Tibial nerve (tissue), 4 donors: ENCODE data around the gene SLC24A3. TPM values are rescaled to one million over a fixed set of nuclear protein-coding genes. Genes with fewer than 3 reads are reported as not detected.

ENCODE experiments used
- DNase-seq, 2 donors: peaks; one replicate each; pipeline ENCODE4 v3.0.0-alpha.2; 2019; ENCODE audit warnings: low spot score in 2 of 2
- H3K27ac ChIP-seq, 4 donors: fragments of 200-600 bp; sonication (generic) in 3 of 4; one replicate each; pipeline ENCODE4 v1.5.1; 2017 to 2019; ENCODE audit warnings: mild to moderate bottlenecking in 1 of 4
- H3K27me3 ChIP-seq, 2 donors: fragments of 200-600 bp; sonication (generic) in 1 of 2; one replicate each; pipeline versions ENCODE4 v1.5.1 to v1.6.0; 2017 to 2019
- H3K36me3 ChIP-seq, 3 donors: fragments of 200-600 bp; sonication (generic); one replicate each; pipeline ENCODE4 v1.5.1; 2018 to 2019
- H3K4me1 ChIP-seq, 4 donors: fragments of 200-600 bp; sonication (generic) in 3 of 4; one replicate each; pipeline ENCODE4 v1.5.1; 2017 to 2019
- H3K4me3 ChIP-seq, 4 donors: fragments of 200-600 bp; sonication (generic) in 3 of 4; one replicate each; pipeline ENCODE4 v1.5.1; 2017 to 2019; ENCODE audit warnings: mild to moderate bottlenecking in 1 of 4, moderate library complexity in 1 of 4
- H3K9me3 ChIP-seq, 4 donors: fragments of 200-600 bp; sonication (generic) in 3 of 4; one replicate each; pipeline ENCODE4 v1.5.1; 2017 to 2019
- CTCF ChIP-seq, 5 experiments: fragments of 200-600 bp in 3 of 5; fragments of 450-650 bp in 2 of 5; sonication (generic) in 3 of 5; IDR thresholded peaks; one replicate each; pipeline ENCODE4 v1.5.1; 2016 to 2019; ENCODE audit warnings: antibody characterized with exemption in 5 of 5, mild to moderate bottlenecking in 3 of 5, moderate library complexity in 2 of 5
- EP300 ChIP-seq, 2 donors: sonication (generic); formaldehyde crosslinking; IDR thresholded peaks; one replicate each; pipeline ENCODE4 v1.6.1; 2017; ENCODE audit warnings: antibody characterized with exemption in 2 of 2, mild to moderate bottlenecking in 1 of 2
- POLR2A ChIP-seq, 2 donors: fragments of 450-650 bp; IDR thresholded peaks; one replicate each; pipeline ENCODE4 v1.6.1; 2017; ENCODE audit warnings: antibody characterized with exemption in 2 of 2, mild to moderate bottlenecking in 2 of 2, moderate library complexity in 2 of 2
- WGBS, 2 donors: methylation state at CpG; one replicate each; pipeline ENCODE4 v1.1.5; 2018; 5-methylcytosine and 5-hydroxymethylcytosine counted together
- total RNA-seq, 4 donors: library from RNA; depleted of rRNA; stranded (reverse); fragments of >200 nt; gene quantifications; one replicate each; pipeline ENCODE4 v1.1.0, GENCODE V29; 2016

SLC24A3 gene
- total RNA-seq, 4 donors from 2014 or later, result 1.3 to 4.0 (median 2.7) TPM

DNA sequence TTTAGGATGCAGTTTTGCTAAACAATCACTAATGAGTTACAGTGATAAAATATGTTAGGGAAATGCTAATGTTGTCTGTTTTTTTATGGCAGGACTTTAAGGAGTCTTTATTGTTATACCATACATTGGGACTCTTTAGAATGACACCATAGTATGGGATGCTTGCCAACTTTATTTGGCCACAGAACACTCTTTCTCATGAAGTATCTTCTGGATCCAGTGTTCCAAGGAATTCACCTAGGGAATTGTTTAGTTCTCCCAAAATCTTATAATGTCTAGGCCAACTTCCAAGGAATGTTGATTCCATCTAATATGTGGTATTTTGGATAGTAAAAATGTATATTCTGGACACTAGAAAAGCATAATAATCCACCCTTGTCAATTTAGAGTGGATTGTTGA lies 548.9 kb downstream of the SLC24A3 start:
- Histone ChIP-seq H3K27ac (peak overlapping the region in 1 of 4 donors; percentile 93), H3K9me3 (no peaks in the 10 kb centered on the region), H3K27me3 (no peaks in the 10 kb centered on the region), H3K4me1 (peaks cover 0 to 40% (median 13%) of the 10 kb centered on the region in 4 donors), H3K36me3 (peaks cover 0 to 9% (median 0%) of the 10 kb centered on the region in 3 donors), H3K4me3 (no peak overlapping the region)
- DNase-seq, result no peak
- TF ChIP-seq EP300 (IDR thresholded peaks at IDR 0.05) (no peak), POLR2A (IDR thresholded peaks at IDR 0.05) (no peak), CTCF (IDR thresholded peaks at IDR 0.05) (no peak)

DNA sequence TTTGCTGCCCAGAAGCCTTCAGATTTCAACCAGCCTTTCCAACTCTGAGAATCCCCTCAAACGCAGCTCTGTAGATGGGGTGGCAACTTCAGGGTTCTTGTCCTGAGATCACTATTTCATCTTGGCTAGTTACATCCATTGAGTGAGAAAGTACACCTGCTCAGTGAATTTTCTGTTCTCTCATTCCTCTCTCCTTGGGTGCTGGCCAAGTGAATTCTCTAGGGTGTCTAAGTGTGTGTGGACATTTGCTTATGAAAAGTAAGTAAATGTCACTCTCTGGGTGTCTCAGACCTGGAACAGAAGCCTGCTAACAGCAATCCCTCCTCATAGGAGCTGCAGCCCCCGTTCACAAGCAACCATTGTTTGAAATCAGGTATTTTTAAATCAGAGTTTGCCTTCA lies 549.4 kb downstream of the SLC24A3 start:
- H3K27me3 ChIP-seq, result no peaks in the 10 kb centered on the region
- peaks cover 0 to 9% (median 0%) of the 10 kb centered on the region in 3 donors for H3K36me3 ChIP-seq
- H3K4me1 ChIP-seq, result peaks cover 0 to 36% (median 11%) of the 10 kb centered on the region in 4 donors
- no peak overlapping the region for H3K27ac ChIP-seq
- WGBS, 2 donors, result 60 to 65% methylated on average over 2 of the region's 2 CpGs
- no peak for TF ChIP-seq EP300 (IDR thresholded peaks at IDR 0.05)
- TF ChIP-seq POLR2A (IDR thresholded peaks at IDR 0.05), result no peak
- TF ChIP-seq CTCF (IDR thresholded peaks at IDR 0.05), result no peak
- H3K4me3 ChIP-seq, result no peak overlapping the region
- no peak for DNase-seq
- H3K9me3 ChIP-seq, result no peaks in the 10 kb centered on the region

GRCh38 chr20:19764207-19764606 lies 551.8 kb downstream of the SLC24A3 start:
- WGBS, 2 donors, result 68 to 70% methylated on average over 8 of the region's 8 CpGs
- no peak overlapping the region for H3K4me3 ChIP-seq
- no peak overlapping the region for H3K27ac ChIP-seq
- H3K27me3 ChIP-seq, result no peaks in the 10 kb centered on the region
- peaks cover 0 to 25% (median 6%) of the 10 kb centered on the region in 4 donors for H3K4me1 ChIP-seq
- TF ChIP-seq CTCF (IDR thresholded peaks at IDR 0.05) (no peak), EP300 (IDR thresholded peaks at IDR 0.05) (no peak), POLR2A (IDR thresholded peaks at IDR 0.05) (no peak)
- H3K36me3 ChIP-seq, result peaks cover 0 to 12% (median 0%) of the 10 kb centered on the region in 3 donors
- H3K9me3 ChIP-seq, result no peaks in the 10 kb centered on the region
- DNase-seq, result no peak

DNA sequence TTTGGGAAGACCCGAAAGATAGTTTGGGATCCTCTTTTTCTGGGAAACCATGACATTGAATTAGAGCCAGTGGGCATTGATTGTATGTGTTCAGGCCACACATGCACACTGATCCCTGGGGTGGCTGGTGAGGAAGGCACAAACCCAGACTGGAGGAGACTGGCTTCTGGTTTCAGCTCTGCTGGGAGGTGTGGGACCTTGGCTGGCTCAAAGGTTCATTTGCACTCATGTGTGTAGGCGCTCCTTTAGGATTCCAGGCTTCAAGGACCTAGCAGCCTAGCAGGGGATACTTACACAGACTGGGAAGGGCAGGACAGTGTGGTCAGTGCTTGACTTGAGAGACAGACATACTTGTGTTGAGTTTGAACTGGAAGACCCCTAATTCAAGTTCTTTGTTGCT lies 552.8 kb downstream of the SLC24A3 start:
- peaks cover 0 to 12% (median 0%) of the 10 kb centered on the region in 3 donors for H3K36me3 ChIP-seq
- no peaks in the 10 kb centered on the region for H3K9me3 ChIP-seq
- H3K27me3 ChIP-seq, result no peaks in the 10 kb centered on the region
- H3K4me3 ChIP-seq, result no peak overlapping the region
- TF ChIP-seq POLR2A (IDR thresholded peaks at IDR 0.05) (no peak), CTCF (IDR thresholded peaks at IDR 0.05) (no peak), EP300 (IDR thresholded peaks at IDR 0.05) (no peak)
- H3K27ac ChIP-seq, result no peak overlapping the region
- 93 to 97% methylated on average over 2 of the region's 2 CpGs for WGBS, 2 donors
- peaks cover 0 to 15% (median 1%) of the 10 kb centered on the region in 4 donors for H3K4me1 ChIP-seq
- DNase-seq, result no peak

GRCh38 chr20:19765913-19766312 lies 553.5 kb downstream of the SLC24A3 start:
- Histone ChIP-seq H3K27me3 (no peaks in the 10 kb centered on the region), H3K4me1 (peaks cover 0 to 13% (median 0%) of the 10 kb centered on the region in 4 donors), H3K4me3 (no peak overlapping the region), H3K9me3 (no peaks in the 10 kb centered on the region), H3K36me3 (peaks cover 0 to 12% (median 0%) of the 10 kb centered on the region in 3 donors), H3K27ac (no peak overlapping the region)
- TF ChIP-seq EP300 (IDR thresholded peaks at IDR 0.05) (no peak), POLR2A (IDR thresholded peaks at IDR 0.05) (no peak)
- DNase-seq, result no peak
- WGBS, 2 donors, result 92 to 95% methylated on average over 4 of the region's 4 CpGs

GRCh38 chr20:19767070-19767469 lies 554.6 kb downstream of the SLC24A3 start:
- DNase-seq, result no peak
- Histone ChIP-seq H3K4me3 (no peak overlapping the region), H3K36me3 (peaks cover 0 to 12% (median 0%) of the 10 kb centered on the region in 3 donors), H3K27ac (no peak overlapping the region), H3K4me1 (peaks cover 0 to 10% (median 0%) of the 10 kb centered on the region in 4 donors), H3K9me3 (no peaks in the 10 kb centered on the region), H3K27me3 (no peaks in the 10 kb centered on the region)
- WGBS, 2 donors, result 66 to 88% methylated on average over 4 of the region's 4 CpGs
- TF ChIP-seq EP300 (IDR thresholded peaks at IDR 0.05) (no peak), POLR2A (IDR thresholded peaks at IDR 0.05) (no peak), CTCF (IDR thresholded peaks at IDR 0.05) (no peak)
